H1 (cell line): Measurements from ENCODE around the gene ASRGL1.

ENCODE experiments used
- CHD2 ChIP-seq: IDR thresholded peaks from 2 replicates; pipeline ENCODE4 v1.6.1; 2012; ENCODE audit warnings: low read length, improper control_type of control experiment
- EP300 ChIP-seq, 2 experiments: IDR thresholded peaks; 1 replicate in 1 of 2; 2 replicates in 1 of 2; pipeline ENCODE4 v1.6.1; 2011 to 2012; ENCODE audit warnings: low read depth in 2 of 2, low read length in 2 of 2, mild to moderate bottlenecking in 2 of 2, borderline replicate concordance in 1 of 2, inconsistent platforms in 1 of 2, moderate library complexity in 1 of 2
- EZH2 ChIP-seq: fragments of 200-600 bp; sonication (generic); IDR thresholded peaks from 2 replicates; pipeline ENCODE4 v1.7.1; 2012; ENCODE audit warnings: low read depth, mild to moderate bottlenecking, moderate library complexity, low read length, inconsistent platforms; ENCODE audit not compliant: severe bottlenecking
- GABPA ChIP-seq: IDR thresholded peaks from 2 replicates; pipeline ENCODE4 v1.6.1; 2011; ENCODE audit warnings: mild to moderate bottlenecking, low read length, moderate library complexity, borderline replicate concordance; ENCODE audit not compliant: insufficient read depth
- KDM5A ChIP-seq: fragments of 200-600 bp; IDR thresholded peaks from 2 replicates; pipeline ENCODE4 v1.7.1; 2012; ENCODE audit warnings: mild to moderate bottlenecking, low read length, inconsistent platforms, mixed read lengths
- POLR2A ChIP-seq, 2 experiments: IDR thresholded peaks; 1 replicate in 1 of 2; 2 replicates in 1 of 2; pipeline ENCODE4 v1.6.1; 2011; ENCODE audit warnings: low read depth in 2 of 2, low read length in 2 of 2, mild to moderate bottlenecking in 2 of 2; ENCODE audit errors: control extremely low read depth in 1 of 2
- ZNF274 ChIP-seq: IDR thresholded peaks from 2 replicates; pipeline ENCODE4 v1.7.0; 2012; ENCODE audit warnings: low read length, borderline replicate concordance; ENCODE audit errors: extremely low read depth
- TF ChIP-seq, protein P1 (sequence below), 3 experiments: IDR thresholded peaks; 1 replicate in 2 of 3; 2 replicates in 1 of 3; pipeline versions ENCODE4 v1.5.1 to v1.6.1; 2011; ENCODE audit warnings: low read length in 3 of 3, mild to moderate bottlenecking in 3 of 3, inconsistent platforms in 2 of 3, low read depth in 1 of 3, moderate library complexity in 1 of 3; ENCODE audit not compliant: insufficient read depth in 1 of 3; ENCODE audit errors: control extremely low read depth in 1 of 3

GRCh38 chr11:62392506-62392905 is 55.3 kb downstream of the ASRGL1 start:
- TF ChIP-seq CHD2 = no peak
- TF ChIP-seq, protein P1, sequence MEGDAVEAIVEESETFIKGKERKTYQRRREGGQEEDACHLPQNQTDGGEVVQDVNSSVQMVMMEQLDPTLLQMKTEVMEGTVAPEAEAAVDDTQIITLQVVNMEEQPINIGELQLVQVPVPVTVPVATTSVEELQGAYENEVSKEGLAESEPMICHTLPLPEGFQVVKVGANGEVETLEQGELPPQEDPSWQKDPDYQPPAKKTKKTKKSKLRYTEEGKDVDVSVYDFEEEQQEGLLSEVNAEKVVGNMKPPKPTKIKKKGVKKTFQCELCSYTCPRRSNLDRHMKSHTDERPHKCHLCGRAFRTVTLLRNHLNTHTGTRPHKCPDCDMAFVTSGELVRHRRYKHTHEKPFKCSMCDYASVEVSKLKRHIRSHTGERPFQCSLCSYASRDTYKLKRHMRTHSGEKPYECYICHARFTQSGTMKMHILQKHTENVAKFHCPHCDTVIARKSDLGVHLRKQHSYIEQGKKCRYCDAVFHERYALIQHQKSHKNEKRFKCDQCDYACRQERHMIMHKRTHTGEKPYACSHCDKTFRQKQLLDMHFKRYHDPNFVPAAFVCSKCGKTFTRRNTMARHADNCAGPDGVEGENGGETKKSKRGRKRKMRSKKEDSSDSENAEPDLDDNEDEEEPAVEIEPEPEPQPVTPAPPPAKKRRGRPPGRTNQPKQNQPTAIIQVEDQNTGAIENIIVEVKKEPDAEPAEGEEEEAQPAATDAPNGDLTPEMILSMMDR (IDR thresholded peaks at IDR 0.05; ENCODE audit: control extremely low read depth in 1 of 3, insufficient read depth in 1 of 3, low read depth in 1 of 3, low read length in 3 of 3) = no peak
- no peak for TF ChIP-seq POLR2A (IDR thresholded peaks at IDR 0.05; ENCODE audit: control extremely low read depth in 1 of 2, low read depth in 2 of 2, low read length in 2 of 2)
- TF ChIP-seq EP300 (IDR thresholded peaks at IDR 0.05; ENCODE audit: borderline replicate concordance in 1 of 2, low read depth in 2 of 2, low read length in 2 of 2) = no peak
- no peak for TF ChIP-seq EZH2
- no peak for TF ChIP-seq ZNF274
- no peak for TF ChIP-seq GABPA
- no peak for TF ChIP-seq KDM5A
